Measurements from ENCODE around the gene CD70. TPM values are rescaled to one million over a fixed set of nuclear protein-coding genes. Genes with fewer than 3 reads are reported as not detected.
A peak's percentile ranks its signal among the peaks of the same experiment; 100 is the strongest.
"Not testable (repeated sequence)": the region's sequence is repeated elsewhere in the genome, so short reads cannot be mapped to it uniquely, and the experiment has no call there.

CD70 gene
- polyA plus RNA-seq, 3 donors: 0.12 TPM; not detected in 2

DNA sequence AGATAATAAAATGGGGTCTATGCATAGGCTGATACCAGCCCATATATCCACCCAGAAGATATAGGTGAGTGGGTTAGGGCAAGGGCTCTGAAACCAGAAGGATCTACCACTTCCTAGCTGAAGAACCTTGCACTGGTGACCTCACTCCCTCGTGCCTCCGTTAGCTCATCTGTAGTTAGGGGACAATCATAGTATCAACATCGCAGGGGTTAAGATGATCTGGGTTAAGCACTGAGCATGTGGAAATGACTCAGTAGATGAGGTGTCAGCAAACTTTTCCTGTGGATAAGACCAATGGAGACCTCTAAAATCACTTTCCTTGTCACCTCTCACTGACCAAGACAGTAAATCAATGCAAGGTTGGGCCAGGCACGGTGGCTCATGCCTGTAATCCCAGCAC lies 48.5 kb upstream of the CD70 start:
- H3K27me3 Mint-ChIP-seq (ENCODE audit: low read depth in 3 of 3): peaks cover 53 to 76% (median 60%) of the 10 kb centered on the region in 3 donors
- intact Hi-C loops (cut with micrococcal nuclease): loop anchor here in 1 of 2 donors (10.0 kb wide), 1 partner anchor 225 kb away; no protein-coding TSS in a partner anchor
- peaks cover 12% of the 10 kb centered on the region for H3K4me1 Mint-ChIP-seq
- H3K79me2 ChIP-seq (ENCODE audit: insufficient read depth, low read length): no peaks in the 10 kb centered on the region
- H3K9ac ChIP-seq (ENCODE audit: insufficient read depth, low read length, poor library complexity, severe bottlenecking): no peak overlapping the region
- H3K27me3 ChIP-seq (ENCODE audit: control insufficient read depth in 2 of 2, insufficient read depth in 2 of 2, low read length in 2 of 2): peaks cover 17 to 57% of the 10 kb centered on the region in 2 donors
- TF ChIP-seq CTCF (IDR thresholded peaks at IDR 0.05): no peak
- H3K9me3 ChIP-seq (replicated peaks in 1 of 2; ENCODE audit: control insufficient read depth in 1 of 2, insufficient read depth in 1 of 2, low read length in 2 of 2): no peaks in the 10 kb centered on the region
- H3K36me3 Mint-ChIP-seq: no peaks in the 10 kb centered on the region
- no peak overlapping the region for H3K27ac ChIP-seq (ENCODE audit: low read depth in 1 of 2, low read length in 2 of 2)
- no peaks in the 10 kb centered on the region for H4K20me1 ChIP-seq (ENCODE audit: insufficient read depth, low read length)
- 0% methylated on average over 1 of the region's 4 CpGs for WGBS (ENCODE audit: insufficient coverage)
- no peak overlapping the region for H3K4me3 ChIP-seq (replicated peaks in 1 of 3; ENCODE audit: low read depth in 2 of 3, low read length in 3 of 3)
- DNase-seq: peak in 2 of 3 donors; percentile 18 to 71
- H3K9me3 Mint-ChIP-seq: peaks cover 0 to 4% (median 2%) of the 10 kb centered on the region in 7 donors
- H3K27ac Mint-ChIP-seq: peak overlapping the region in 2 of 7 donors; percentile 25 to 31
- H3K4me1 ChIP-seq (ENCODE audit: control insufficient read depth in 1 of 2, insufficient read depth in 2 of 2, low read length in 2 of 2): peaks cover 15 to 16% of the 10 kb centered on the region in 2 donors
- H3K4me3 Mint-ChIP-seq: peak overlapping the region in 1 of 2 donors; percentile 74
- H2AFZ ChIP-seq (ENCODE audit: insufficient read depth, low read depth, low read length, poor library complexity, severe bottlenecking): no peak overlapping the region
- no peaks in the 10 kb centered on the region for H3K36me3 ChIP-seq (replicated peaks in 1 of 2; ENCODE audit: control insufficient read depth in 1 of 2, insufficient read depth in 2 of 2, low read length in 2 of 2)
- H3K4me2 ChIP-seq (replicated peaks; ENCODE audit: extremely low read depth, low read length, poor library complexity, severe bottlenecking): no peak overlapping the region

DNA sequence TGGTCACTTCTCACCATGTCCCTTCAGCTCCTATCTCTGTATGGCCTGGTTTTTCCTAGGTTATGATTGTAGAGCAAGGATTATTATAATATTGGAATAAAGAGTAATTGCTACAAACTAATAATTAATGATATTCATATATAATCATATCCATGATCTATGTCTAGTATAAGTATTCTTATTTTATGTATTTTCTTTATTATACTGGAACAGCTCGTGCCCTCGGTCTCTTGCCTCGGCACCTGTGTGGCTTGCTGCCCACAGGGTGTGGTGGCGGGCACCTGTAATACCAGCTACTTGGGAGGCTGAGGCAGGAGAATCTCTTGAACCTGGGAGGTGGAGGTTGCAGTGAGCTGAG lies 42.5 kb upstream of the CD70 start:
- H3K36me3 Mint-ChIP-seq; H2AFZ ChIP-seq (ENCODE audit: insufficient read depth, low read depth, low read length, poor library complexity, severe bottlenecking); H3K9ac ChIP-seq (ENCODE audit: insufficient read depth, low read length, poor library complexity, severe bottlenecking); H3K4me1 Mint-ChIP-seq; H3K4me3 ChIP-seq (replicated peaks in 1 of 3; ENCODE audit: low read depth in 2 of 3, low read length in 3 of 3); H3K27ac ChIP-seq (ENCODE audit: low read depth in 1 of 2, low read length in 2 of 2); H3K4me3 Mint-ChIP-seq; H3K36me3 ChIP-seq (replicated peaks in 1 of 2; ENCODE audit: control insufficient read depth in 1 of 2, insufficient read depth in 2 of 2, low read length in 2 of 2); H3K4me2 ChIP-seq (replicated peaks; ENCODE audit: extremely low read depth, low read length, poor library complexity, severe bottlenecking); H3K9me3 Mint-ChIP-seq; H3K79me2 ChIP-seq (ENCODE audit: insufficient read depth, low read length); H4K20me1 ChIP-seq (ENCODE audit: insufficient read depth, low read length); DNase-seq; H3K9me3 ChIP-seq (replicated peaks in 1 of 2; ENCODE audit: control insufficient read depth in 1 of 2, insufficient read depth in 1 of 2, low read length in 2 of 2); H3K27ac Mint-ChIP-seq; H3K4me1 ChIP-seq (ENCODE audit: control insufficient read depth in 1 of 2, insufficient read depth in 2 of 2, low read length in 2 of 2): not testable (repeated sequence)
- peaks cover 25 to 69% (median 47%) of the 10 kb centered on the region in 3 donors for H3K27me3 Mint-ChIP-seq (ENCODE audit: low read depth in 3 of 3)
- peaks cover 2 to 11% of the 10 kb centered on the region in 2 donors for H3K27me3 ChIP-seq (ENCODE audit: control insufficient read depth in 2 of 2, insufficient read depth in 2 of 2, low read length in 2 of 2)
- no CpG with 5 or more reads among the region's 4 CpGs for WGBS (ENCODE audit: insufficient coverage)
- intact Hi-C loops (cut with micrococcal nuclease): loop anchor here (2.0 to 10.0 kb wide), 3 partner anchors 79 to 231 kb away; no protein-coding TSS in a partner anchor
- peak; percentile 50 for TF ChIP-seq CTCF (IDR thresholded peaks at IDR 0.05)
